GM12878 (cell line): Measurements from ENCODE around the gene GPC2.
"Not testable (repeated sequence)": the region's sequence is repeated elsewhere in the genome, so short reads cannot be mapped to it uniquely, and the experiment has no call there.

Source experiments
- CHD4 ChIP-seq: fragments of 200-600 bp; sonication (generic); IDR thresholded peaks from 2 replicates; pipeline ENCODE4 v1.6.1; 2016; ENCODE audit warnings: mild to moderate bottlenecking
- GABPA ChIP-seq: IDR thresholded peaks from 2 replicates; pipeline ENCODE4 v1.6.1; 2014; ENCODE audit warnings: antibody characterized with exemption, low read depth, mild to moderate bottlenecking, inconsistent platforms
- MTA3 ChIP-seq: IDR thresholded peaks from 2 replicates; pipeline ENCODE4 v1.6.1; 2012; ENCODE audit warnings: low read length, inconsistent platforms, borderline replicate concordance
- NR2C2 ChIP-seq: IDR thresholded peaks from 2 replicates; pipeline ENCODE4 v1.6.1; 2011; ENCODE audit warnings: borderline replicate concordance, low read depth; ENCODE audit not compliant: control insufficient read depth, insufficient read length
- SMC3 ChIP-seq: IDR thresholded peaks from 2 replicates; pipeline ENCODE4 v1.6.1; 2011; ENCODE audit warnings: low read length, improper control_type of control experiment, borderline replicate concordance
- SRF ChIP-seq, 2 experiments: IDR thresholded peaks; 2 replicates each; pipeline ENCODE4 v1.6.1; 2011; ENCODE audit warnings: low read depth in 2 of 2, low read length in 2 of 2, mild to moderate bottlenecking in 1 of 2, moderate library complexity in 1 of 2
- TARDBP ChIP-seq: IDR thresholded peaks from 2 replicates; pipeline ENCODE4 v1.6.1; 2016; ENCODE audit warnings: borderline replicate concordance
- TF ChIP-seq, protein P1 (sequence below), 3 experiments: IDR thresholded peaks in 2 of 3; conservative IDR thresholded peaks in 1 of 3; 2 replicates each; pipeline ENCODE4 v1.5.1; 2011; ENCODE audit warnings: low read depth in 3 of 3, low read length in 3 of 3, mild to moderate bottlenecking in 3 of 3, control low read depth in 2 of 3, moderate library complexity in 2 of 3, inconsistent platforms in 1 of 3, mixed read lengths in 1 of 3; ENCODE audit not compliant: control insufficient read depth in 2 of 3, insufficient read depth in 1 of 3; ENCODE audit errors: extremely low read depth in 1 of 3

- TF ChIP-seq SMC3; CHD4; SRF (IDR thresholded peaks at IDR 0.05; ENCODE audit: low read depth in 2 of 2, low read length in 2 of 2); NR2C2; MTA3; TARDBP; GABPA: not testable (repeated sequence)
- TF ChIP-seq, protein P1, sequence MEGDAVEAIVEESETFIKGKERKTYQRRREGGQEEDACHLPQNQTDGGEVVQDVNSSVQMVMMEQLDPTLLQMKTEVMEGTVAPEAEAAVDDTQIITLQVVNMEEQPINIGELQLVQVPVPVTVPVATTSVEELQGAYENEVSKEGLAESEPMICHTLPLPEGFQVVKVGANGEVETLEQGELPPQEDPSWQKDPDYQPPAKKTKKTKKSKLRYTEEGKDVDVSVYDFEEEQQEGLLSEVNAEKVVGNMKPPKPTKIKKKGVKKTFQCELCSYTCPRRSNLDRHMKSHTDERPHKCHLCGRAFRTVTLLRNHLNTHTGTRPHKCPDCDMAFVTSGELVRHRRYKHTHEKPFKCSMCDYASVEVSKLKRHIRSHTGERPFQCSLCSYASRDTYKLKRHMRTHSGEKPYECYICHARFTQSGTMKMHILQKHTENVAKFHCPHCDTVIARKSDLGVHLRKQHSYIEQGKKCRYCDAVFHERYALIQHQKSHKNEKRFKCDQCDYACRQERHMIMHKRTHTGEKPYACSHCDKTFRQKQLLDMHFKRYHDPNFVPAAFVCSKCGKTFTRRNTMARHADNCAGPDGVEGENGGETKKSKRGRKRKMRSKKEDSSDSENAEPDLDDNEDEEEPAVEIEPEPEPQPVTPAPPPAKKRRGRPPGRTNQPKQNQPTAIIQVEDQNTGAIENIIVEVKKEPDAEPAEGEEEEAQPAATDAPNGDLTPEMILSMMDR (IDR thresholded peaks at IDR 0.05 in 2 of 3, conservative IDR thresholded peaks at IDR 0.05 in 1 of 3; ENCODE audit: control insufficient read depth in 2 of 3, extremely low read depth in 1 of 3, insufficient read depth in 1 of 3, low read depth in 3 of 3, low read length in 3 of 3) = not testable (repeated sequence)
These were observed 18.7 kb upstream of the GPC2 start for GRCh38 chr7:100195901-100196322.
